IPS-11a (cell line): Measurements from ENCODE around the gene SOBP.
"Not testable (repeated sequence)": the region's sequence is repeated elsewhere in the genome, so short reads cannot be mapped to it uniquely, and the experiment has no call there.

Experiments
- H3K4me3 ChIP-seq: one replicate; pipeline ENCODE4 v1.5.1; 2013; ENCODE audit warnings: low read depth, low read length, control low read depth

Gene SOBP, protein sequence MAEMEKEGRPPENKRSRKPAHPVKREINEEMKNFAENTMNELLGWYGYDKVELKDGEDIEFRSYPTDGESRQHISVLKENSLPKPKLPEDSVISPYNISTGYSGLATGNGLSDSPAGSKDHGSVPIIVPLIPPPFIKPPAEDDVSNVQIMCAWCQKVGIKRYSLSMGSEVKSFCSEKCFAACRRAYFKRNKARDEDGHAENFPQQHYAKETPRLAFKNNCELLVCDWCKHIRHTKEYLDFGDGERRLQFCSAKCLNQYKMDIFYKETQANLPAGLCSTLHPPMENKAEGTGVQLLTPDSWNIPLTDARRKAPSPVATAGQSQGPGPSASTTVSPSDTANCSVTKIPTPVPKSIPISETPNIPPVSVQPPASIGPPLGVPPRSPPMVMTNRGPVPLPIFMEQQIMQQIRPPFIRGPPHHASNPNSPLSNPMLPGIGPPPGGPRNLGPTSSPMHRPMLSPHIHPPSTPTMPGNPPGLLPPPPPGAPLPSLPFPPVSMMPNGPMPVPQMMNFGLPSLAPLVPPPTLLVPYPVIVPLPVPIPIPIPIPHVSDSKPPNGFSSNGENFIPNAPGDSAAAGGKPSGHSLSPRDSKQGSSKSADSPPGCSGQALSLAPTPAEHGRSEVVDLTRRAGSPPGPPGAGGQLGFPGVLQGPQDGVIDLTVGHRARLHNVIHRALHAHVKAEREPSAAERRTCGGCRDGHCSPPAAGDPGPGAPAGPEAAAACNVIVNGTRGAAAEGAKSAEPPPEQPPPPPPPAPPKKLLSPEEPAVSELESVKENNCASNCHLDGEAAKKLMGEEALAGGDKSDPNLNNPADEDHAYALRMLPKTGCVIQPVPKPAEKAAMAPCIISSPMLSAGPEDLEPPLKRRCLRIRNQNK

GRCh38 chr6:107489636-107490565 is at the start of gene SOBP:
TSS of gene SOBP (plus strand) at chr6:107490117. CDS start at chr6:107490617, 500 bp downstream.
- H3K4me3 ChIP-seq, result peak within 1 kb of the TSS; percentile 80

- H3K4me3 ChIP-seq, result no peak overlapping the region
These were observed 49.0 kb upstream of the SOBP start for GRCh38 chr6:107440936-107441335.

DNA sequence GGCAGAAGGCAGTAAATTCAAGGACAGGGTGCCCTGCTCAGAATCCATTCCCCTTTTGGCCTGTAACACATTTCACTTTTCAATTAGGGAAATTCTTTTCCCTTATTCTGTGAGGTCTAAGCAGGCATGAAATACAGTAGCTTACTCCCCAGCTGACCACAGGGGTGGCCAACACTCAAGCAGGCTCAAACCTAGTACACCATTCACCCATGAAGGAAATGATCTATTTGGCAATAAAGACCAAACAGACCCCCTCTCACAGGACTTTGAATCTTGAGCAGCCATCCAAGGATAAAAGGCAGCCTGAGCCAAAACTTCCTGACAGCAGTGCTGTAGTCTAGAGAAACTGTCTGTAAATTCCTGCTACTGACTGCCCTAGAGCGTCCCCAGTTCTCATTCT is 48.2 kb upstream of the SOBP start:
- no peak overlapping the region for H3K4me3 ChIP-seq

DNA sequence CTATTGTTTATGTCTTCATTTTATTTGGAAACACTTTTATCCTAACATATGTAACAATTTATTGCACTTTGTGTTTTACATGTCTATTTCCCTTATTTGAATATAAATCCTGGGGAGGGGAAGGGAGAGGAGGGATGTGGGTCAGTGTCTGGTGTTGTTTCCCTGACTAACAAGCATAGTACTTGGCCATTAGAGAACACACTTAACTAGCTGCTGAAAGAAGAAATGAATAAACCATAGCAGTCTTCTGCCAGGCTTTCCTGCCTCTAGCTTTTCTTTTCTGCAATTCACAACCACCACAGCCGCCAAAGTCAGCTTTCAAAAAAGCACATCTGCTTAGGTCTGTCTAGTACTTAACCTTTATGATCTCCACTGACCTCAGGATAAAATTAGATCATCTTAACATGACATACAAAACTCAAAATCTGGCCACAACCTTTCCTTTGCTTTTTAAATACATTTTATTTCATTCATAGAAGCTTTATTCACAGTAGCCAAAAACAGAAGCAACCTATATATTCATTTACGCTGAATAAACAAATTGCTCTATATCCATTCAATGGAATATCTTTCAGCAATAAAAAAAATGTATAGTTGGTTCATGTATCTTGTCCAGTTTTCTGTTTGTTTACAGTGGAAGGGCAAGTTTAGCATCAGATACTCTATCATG is 46.8 kb upstream of the SOBP start:
- no peak overlapping the region for H3K4me3 ChIP-seq

GRCh38 chr6:107443608-107444267 is 46.2 kb upstream of the SOBP start:
- H3K4me3 ChIP-seq, result no peak overlapping the region

GRCh38 chr6:107444277-107444676 is 45.6 kb upstream of the SOBP start:
- H3K4me3 ChIP-seq, result no peak overlapping the region

- H3K4me3 ChIP-seq, result no peak overlapping the region
These were observed 42.2 kb upstream of the SOBP start for GRCh38 chr6:107447663-107448216.

GRCh38 chr6:107448776-107449175 is 41.1 kb upstream of the SOBP start:
- no peak overlapping the region for H3K4me3 ChIP-seq

DNA sequence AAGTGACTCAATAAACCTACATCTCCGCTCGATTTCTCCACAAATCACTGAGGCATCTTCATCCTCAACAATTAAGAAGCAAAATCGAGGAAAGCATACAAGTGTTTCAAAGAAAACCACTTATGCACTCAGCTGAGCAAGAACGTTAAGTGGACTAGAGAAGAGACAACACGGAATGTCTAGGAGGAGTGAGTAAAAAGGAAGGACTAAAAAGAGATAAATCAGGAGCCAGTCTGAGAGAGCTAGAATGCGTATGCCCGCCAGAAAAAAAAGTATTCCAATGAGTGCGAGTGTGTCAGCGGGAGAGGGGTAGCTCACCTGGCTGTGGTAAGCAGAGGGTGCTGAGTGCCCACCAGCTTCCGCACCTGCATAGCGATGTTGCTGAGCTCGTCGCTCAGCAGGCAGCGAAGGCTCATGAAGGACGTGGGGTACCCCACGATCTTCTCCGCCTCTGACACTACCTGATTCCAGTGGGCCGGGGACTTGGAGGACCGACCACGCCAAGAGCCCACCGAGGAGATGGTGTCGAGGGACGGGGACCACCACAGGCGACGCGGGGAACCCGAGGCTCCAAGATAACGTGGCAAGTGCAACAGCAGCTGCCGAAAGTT is 31.1 kb upstream of the SOBP start:
- peak overlapping the region; percentile 92 for H3K4me3 ChIP-seq

- peak within 1 kb of the TSS; percentile 92 for H3K4me3 ChIP-seq
These were observed 30.4 kb upstream of the SOBP start, which contains the start of gene PDSS2 for GRCh38 chr6:107459283-107460082. TSS of gene PDSS2 (minus strand) at chr6:107459564. CDS start at chr6:107459285, 279 bp downstream.

- peak overlapping the region; percentile 92 for H3K4me3 ChIP-seq
These were observed 29.8 kb upstream of the SOBP start for GRCh38 chr6:107460083-107460631.

GRCh38 chr6:107466062-107466461 is 23.9 kb upstream of the SOBP start:
- no peak overlapping the region for H3K4me3 ChIP-seq

- no peak overlapping the region for H3K4me3 ChIP-seq
These were observed 19.6 kb upstream of the SOBP start for GRCh38 chr6:107470364-107470763.

DNA sequence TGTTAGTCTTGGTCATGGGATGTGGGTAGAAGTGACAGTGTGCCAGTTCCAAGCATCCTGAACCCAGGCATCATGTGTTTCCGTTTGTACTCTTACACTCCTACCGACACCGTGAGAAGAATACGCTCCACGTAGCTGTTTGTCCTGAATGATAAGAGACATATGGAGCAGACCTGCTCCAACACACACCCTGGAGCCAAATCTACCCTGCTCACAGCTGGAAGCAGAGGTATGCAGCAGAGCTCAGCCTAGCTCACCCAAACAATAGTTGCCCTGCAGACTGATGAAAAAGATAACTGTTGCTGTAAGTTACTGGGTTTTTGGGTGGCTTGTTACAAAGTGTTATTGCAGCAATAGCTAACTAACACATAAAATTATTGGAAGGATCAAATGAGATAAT is 16.3 kb upstream of the SOBP start:
- H3K4me3 ChIP-seq, result no peak overlapping the region

DNA sequence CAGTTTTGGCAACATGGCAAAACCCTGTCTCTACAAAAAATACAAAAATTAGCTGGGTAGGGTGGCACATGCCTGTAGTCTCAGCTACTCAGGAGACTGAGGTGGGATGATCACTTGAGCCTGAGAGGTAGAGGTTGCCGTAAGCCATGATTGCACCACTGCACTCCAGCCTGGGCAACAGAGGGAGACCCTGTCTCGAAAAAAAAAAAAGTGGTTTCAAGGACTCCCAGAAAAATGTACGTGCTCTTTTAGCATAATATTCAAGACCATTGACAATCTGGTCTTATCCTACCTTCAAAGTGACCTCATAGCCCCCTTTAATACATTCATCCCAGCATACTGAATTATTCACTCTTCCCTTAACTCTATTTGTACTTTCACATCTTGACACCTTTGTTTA is 14.6 kb upstream of the SOBP start:
- not testable (repeated sequence) for H3K4me3 ChIP-seq

GRCh38 chr6:107475826-107476225 is 14.1 kb upstream of the SOBP start:
- not testable (repeated sequence) for H3K4me3 ChIP-seq

GRCh38 chr6:107479089-107479690 is 10.7 kb upstream of the SOBP start:
- no peak overlapping the region for H3K4me3 ChIP-seq
